ENCODE data around the gene CSNK2B. TPM values are rescaled to one million over a fixed set of nuclear protein-coding genes. Genes with fewer than 3 reads are reported as not detected.
A peak's percentile ranks its signal among the peaks of the same experiment; 100 is the strongest.

Gene CSNK2B
- total RNA-seq, 1 experiment from 2014 or later, result 357 TPM

DNA sequence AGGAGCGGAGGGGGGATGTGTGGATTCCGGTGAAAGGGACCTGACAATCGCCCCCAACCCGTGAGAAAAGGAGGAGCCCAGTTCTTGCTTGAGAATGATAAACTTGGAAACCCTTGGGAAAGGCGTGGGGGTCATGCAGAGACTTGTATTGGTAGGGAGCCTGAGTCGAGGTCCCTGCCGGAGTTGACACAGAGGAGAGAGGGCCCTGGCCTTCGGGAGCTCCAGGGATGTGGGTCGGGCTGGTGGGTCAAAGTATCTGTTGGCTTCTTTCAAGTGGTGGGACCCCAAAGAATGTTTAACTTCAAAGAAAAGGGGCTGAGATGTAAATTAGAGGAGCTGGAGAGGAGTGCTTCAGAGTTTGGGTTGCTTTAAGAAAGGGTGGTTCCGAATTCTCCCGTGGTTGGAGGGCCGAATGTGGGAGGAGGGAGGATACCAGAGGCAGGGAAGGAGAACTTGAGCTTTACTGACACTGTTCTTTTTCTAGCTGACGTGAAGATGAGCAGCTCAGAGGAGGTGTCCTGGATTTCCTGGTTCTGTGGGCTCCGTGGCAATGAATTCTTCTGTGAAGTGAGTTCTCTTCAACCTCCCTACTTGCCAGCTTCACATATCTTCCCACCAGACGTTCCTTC, 571 bp downstream of the CSNK2B start:
- Mint-ChIP-seq H3K4me3 (ENCODE audit: low read depth, unreplicated experiment) (peak overlapping the region; percentile 92), H3K9me3 (ENCODE audit: low read depth, unreplicated experiment) (no peaks in the 10 kb centered on the region), H3K27ac (ENCODE audit: unreplicated experiment) (peak overlapping the region; percentile 91), H3K36me3 (ENCODE audit: insufficient read depth, unreplicated experiment) (peaks cover 94% of the 10 kb centered on the region), H3K4me1 (ENCODE audit: low read depth, unreplicated experiment) (peaks cover 49% of the 10 kb centered on the region), H3K27me3 (ENCODE audit: unreplicated experiment) (no peaks in the 10 kb centered on the region)
- no TSS peak for BruUV-seq (replicated peaks)
- no peak for DNase-seq
- TF ChIP-seq, protein P1, sequence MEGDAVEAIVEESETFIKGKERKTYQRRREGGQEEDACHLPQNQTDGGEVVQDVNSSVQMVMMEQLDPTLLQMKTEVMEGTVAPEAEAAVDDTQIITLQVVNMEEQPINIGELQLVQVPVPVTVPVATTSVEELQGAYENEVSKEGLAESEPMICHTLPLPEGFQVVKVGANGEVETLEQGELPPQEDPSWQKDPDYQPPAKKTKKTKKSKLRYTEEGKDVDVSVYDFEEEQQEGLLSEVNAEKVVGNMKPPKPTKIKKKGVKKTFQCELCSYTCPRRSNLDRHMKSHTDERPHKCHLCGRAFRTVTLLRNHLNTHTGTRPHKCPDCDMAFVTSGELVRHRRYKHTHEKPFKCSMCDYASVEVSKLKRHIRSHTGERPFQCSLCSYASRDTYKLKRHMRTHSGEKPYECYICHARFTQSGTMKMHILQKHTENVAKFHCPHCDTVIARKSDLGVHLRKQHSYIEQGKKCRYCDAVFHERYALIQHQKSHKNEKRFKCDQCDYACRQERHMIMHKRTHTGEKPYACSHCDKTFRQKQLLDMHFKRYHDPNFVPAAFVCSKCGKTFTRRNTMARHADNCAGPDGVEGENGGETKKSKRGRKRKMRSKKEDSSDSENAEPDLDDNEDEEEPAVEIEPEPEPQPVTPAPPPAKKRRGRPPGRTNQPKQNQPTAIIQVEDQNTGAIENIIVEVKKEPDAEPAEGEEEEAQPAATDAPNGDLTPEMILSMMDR (IDR thresholded peaks at IDR 0.05; ENCODE audit: unreplicated experiment), result no peak
- CTCF ChIA-PET, result interaction anchor here (0.6 to 2.5 kb wide), 2 partner anchors 14 to 1786 kb away, joined by 4 to 23 read pairs; partner anchors contain the start of gene BAG6
- intact Hi-C loops (cut with micrococcal nuclease; ENCODE audit: unreplicated experiment), result no loop called here

DNA sequence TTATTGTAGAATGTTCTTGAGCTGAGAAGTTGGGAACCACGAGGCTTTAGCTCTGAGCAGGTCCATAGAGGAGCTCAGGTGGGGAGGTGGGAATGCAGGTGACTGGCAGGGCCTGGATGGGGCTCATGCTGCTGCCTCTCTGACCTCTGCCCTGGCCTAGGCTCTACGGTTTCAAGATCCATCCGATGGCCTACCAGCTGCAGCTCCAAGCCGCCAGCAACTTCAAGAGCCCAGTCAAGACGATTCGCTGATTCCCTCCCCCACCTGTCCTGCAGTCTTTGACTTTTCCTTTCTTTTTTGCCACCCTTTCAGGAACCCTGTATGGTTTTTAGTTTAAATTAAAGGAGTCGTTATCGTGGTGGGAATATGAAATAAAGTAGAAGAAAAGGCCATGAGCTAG, 3.8 kb downstream of the CSNK2B start, which contains the start of gene LY6G5B:
TSS of gene LY6G5B (plus strand) at position 301 of the 400 bp plus-strand sequence. CDS start 975 bp downstream, outside the sequence.
- H3K4me1 Mint-ChIP-seq (ENCODE audit: low read depth, unreplicated experiment), result peaks cover 22% of the 10 kb centered on the region
- H3K27ac Mint-ChIP-seq (ENCODE audit: unreplicated experiment), result no peak within 1 kb of the TSS
- no TSS peak for BruUV-seq (replicated peaks)
- intact Hi-C loops (cut with micrococcal nuclease; ENCODE audit: unreplicated experiment), result no loop called here
- H3K27me3 Mint-ChIP-seq (ENCODE audit: unreplicated experiment), result no peaks in the 10 kb centered on the region
- CTCF ChIA-PET, result interaction anchor here (0.5 to 0.7 kb wide), 3 partner anchors 153 to 198 kb away, joined by 4 to 5 read pairs (median 4); no protein-coding TSS in a partner anchor
- H3K9me3 Mint-ChIP-seq (ENCODE audit: low read depth, unreplicated experiment), result no peaks in the 10 kb centered on the region
- TF ChIP-seq, protein P1 (IDR thresholded peaks at IDR 0.05; ENCODE audit: unreplicated experiment), result no peak
- no peak for DNase-seq
- H3K36me3 Mint-ChIP-seq (ENCODE audit: insufficient read depth, unreplicated experiment), result peaks cover 92% of the 10 kb centered on the region
- H3K4me3 Mint-ChIP-seq (ENCODE audit: low read depth, unreplicated experiment), result no peak within 1 kb of the TSS

DNA sequence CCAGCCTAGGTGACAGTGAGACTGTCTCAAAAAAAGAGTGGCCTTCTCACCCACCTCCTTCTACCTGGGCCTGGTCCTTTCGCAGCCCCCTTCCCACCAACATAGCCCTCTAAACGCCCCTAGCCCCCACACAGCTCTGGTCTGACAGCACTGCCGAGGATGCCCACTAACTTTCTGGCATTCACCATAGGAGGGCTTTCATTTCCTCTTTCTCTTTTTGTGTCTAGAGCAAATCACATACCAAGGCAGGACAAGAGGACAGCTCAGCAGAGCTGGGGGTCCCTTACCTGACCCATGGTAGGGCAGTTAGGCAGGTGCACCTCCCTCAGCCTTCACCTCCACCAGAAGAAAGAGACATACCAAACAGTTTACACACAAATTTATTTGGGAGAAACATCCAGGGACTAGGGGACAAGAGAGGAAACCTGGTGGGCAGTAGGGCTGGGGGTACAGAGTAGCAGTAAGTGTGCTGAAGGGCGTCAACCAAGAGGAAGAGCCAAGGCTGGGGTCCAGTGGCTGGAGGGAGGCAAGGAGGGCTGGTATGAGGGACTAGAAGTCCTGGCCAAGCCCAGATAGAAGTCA, 10.5 kb downstream of the CSNK2B start:
- H3K36me3 Mint-ChIP-seq (ENCODE audit: insufficient read depth, unreplicated experiment), result peaks cover 61% of the 10 kb centered on the region
- TF ChIP-seq, protein P1 (IDR thresholded peaks at IDR 0.05; ENCODE audit: unreplicated experiment), result no peak
- no peak overlapping the region for H3K4me3 Mint-ChIP-seq (ENCODE audit: low read depth, unreplicated experiment)
- no TSS peak for BruUV-seq (replicated peaks)
- no peak overlapping the region for H3K27ac Mint-ChIP-seq (ENCODE audit: unreplicated experiment)
- H3K27me3 Mint-ChIP-seq (ENCODE audit: unreplicated experiment), result no peaks in the 10 kb centered on the region
- H3K9me3 Mint-ChIP-seq (ENCODE audit: low read depth, unreplicated experiment), result no peaks in the 10 kb centered on the region
- intact Hi-C loops (cut with micrococcal nuclease; ENCODE audit: unreplicated experiment), result no loop called here
- H3K4me1 Mint-ChIP-seq (ENCODE audit: low read depth, unreplicated experiment), result peaks cover 16% of the 10 kb centered on the region
- DNase-seq, result no peak
- CTCF ChIA-PET, result interaction anchor here (0.6 kb wide), 1 partner anchor 222 kb away, joined by 3 read pairs; no protein-coding TSS in a partner anchor

DNA sequence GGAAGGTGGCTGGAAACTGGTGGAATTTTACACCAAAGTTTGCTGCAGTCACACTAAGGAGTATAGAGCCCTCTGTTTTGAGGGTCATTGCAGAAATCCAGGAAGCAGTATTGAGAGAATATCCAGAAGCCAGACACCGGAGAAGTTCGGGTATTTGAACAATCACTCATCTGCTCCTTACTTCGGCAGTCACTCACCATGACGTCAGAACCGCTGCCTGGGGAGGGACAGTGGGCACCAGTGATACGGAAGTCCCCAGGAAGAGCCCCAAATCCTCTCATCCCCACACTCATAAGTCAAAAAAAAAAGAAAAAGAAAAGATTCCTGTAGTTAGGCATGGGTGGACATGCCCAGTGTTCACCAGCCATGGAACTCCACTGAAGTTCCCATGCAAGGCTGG, 11.0 kb downstream of the CSNK2B start:
- no peak for DNase-seq
- Mint-ChIP-seq H3K9me3 (ENCODE audit: low read depth, unreplicated experiment) (no peaks in the 10 kb centered on the region), H3K27ac (ENCODE audit: unreplicated experiment) (no peak overlapping the region), H3K27me3 (ENCODE audit: unreplicated experiment) (no peaks in the 10 kb centered on the region), H3K4me1 (ENCODE audit: low read depth, unreplicated experiment) (peaks cover 19% of the 10 kb centered on the region), H3K36me3 (ENCODE audit: insufficient read depth, unreplicated experiment) (peaks cover 59% of the 10 kb centered on the region), H3K4me3 (ENCODE audit: low read depth, unreplicated experiment) (no peak overlapping the region)
- intact Hi-C loops (cut with micrococcal nuclease; ENCODE audit: unreplicated experiment), result no loop called here
- CTCF ChIA-PET, result interaction anchor here (0.7 kb wide), 1 partner anchor 33 kb away, joined by 4 read pairs; no protein-coding TSS in a partner anchor
- no TSS peak for BruUV-seq (replicated peaks)
- TF ChIP-seq, protein P1 (IDR thresholded peaks at IDR 0.05; ENCODE audit: unreplicated experiment), result no peak
